Right lobe of liver (tissue), 4 donors: ENCODE results near the gene BMPR2.

Experiments used
- CTCF ChIP-seq, 4 donors: fragments of 200-600 bp in 3 of 4; fragments of 450-650 bp in 1 of 4; IDR thresholded peaks; one replicate each; pipeline versions ENCODE4 v1.5.1 to v1.8.0; 2016 to 2022; ENCODE audit warnings: antibody characterized with exemption in 4 of 4, mild to moderate bottlenecking in 2 of 4
- POLR2A ChIP-seq: fragments of 450-650 bp; IDR thresholded peaks from one replicate; pipeline ENCODE4 v1.6.1; 2017; ENCODE audit warnings: antibody characterized with exemption, mild to moderate bottlenecking
- donor health status: DM: no; HTN: no; CAD: no.
- donor health status: DM: no; HTN: no; CAD: no.
- donor health status: DM: no; HTN: yes; CAD: no.

GRCh38 chr2:202541137-202541536 is 165.0 kb downstream of the BMPR2 start:
- no peak for TF ChIP-seq CTCF (IDR thresholded peaks at IDR 0.05)
- TF ChIP-seq POLR2A, result no peak
